Psoas muscle (tissue), 8 donors: ENCODE data around the gene ADRA1B. TPM values are rescaled to one million over a fixed set of nuclear protein-coding genes. Genes with fewer than 3 reads are reported as not detected.

Experiments used
- ATAC-seq, 4 donors: fragments of 200-7000 bp; cut with Tn5 transposase; one replicate each; pipeline ENCODE4 v1.9.1; 2020; ENCODE audit warnings: moderate library complexity in 3 of 4, mild to moderate bottlenecking in 2 of 4
- DNase-seq, 2 donors: peaks; one replicate each; pipeline ENCODE4 v3.0.0-alpha.2; 2020
- H3K27ac ChIP-seq: fragments of 200-600 bp; one replicate; pipeline ENCODE4 v1.8.0; 2022
- H3K27me3 ChIP-seq, 3 donors: fragments of 200-600 bp in 1 of 3; one replicate each; pipeline versions ENCODE4 v1.6.1 to v1.8.0; 2013 to 2022; ENCODE audit warnings: low read length in 2 of 3, mild to moderate bottlenecking in 2 of 3, moderate library complexity in 1 of 3; ENCODE audit not compliant: insufficient read depth in 3 of 3
- H3K36me3 ChIP-seq, 2 donors: fragments of 200-600 bp in 1 of 2; one replicate each; pipeline versions ENCODE4 v1.6.1 to v1.8.0; 2013 to 2022; ENCODE audit warnings: low read depth in 1 of 2, mild to moderate bottlenecking in 1 of 2, moderate library complexity in 1 of 2; ENCODE audit not compliant: insufficient read depth in 1 of 2
- H3K4me1 ChIP-seq: fragments of 200-600 bp; one replicate; pipeline ENCODE4 v1.8.0; 2022
- H3K4me3 ChIP-seq: fragments of 200-600 bp; one replicate; pipeline ENCODE4 v1.8.0; 2022; ENCODE audit warnings: mild to moderate bottlenecking
- H3K9me3 ChIP-seq: fragments of 200-600 bp; one replicate; pipeline ENCODE4 v1.8.0; 2022
- CTCF ChIP-seq: fragments of 200-600 bp; IDR thresholded peaks from one replicate; pipeline ENCODE4 v1.8.0; 2022; ENCODE audit warnings: antibody characterized with exemption
- WGBS, 3 donors: extraction: QIAGEN DNeasy Blood & Tissue Kit; methylation state at CpG; one replicate each; pipeline versions ENCODE4 v1.1.6 to v1.1.7; 2013; 5-methylcytosine and 5-hydroxymethylcytosine counted together
- intact Hi-C, 2 donors: fragments of 100-400 bp; cut with DNase I; formaldehyde crosslinking; loops; one replicate each; pipeline versions ENCODE4 v1.11.0 to v1.14.2; 2022
- polyA plus RNA-seq, 3 donors: library from polyadenylated mRNA; stranded (reverse); fragments of 200-250 nt; gene quantifications; one replicate each; pipeline ENCODE4 v1.2.3, GENCODE V29; 2013
- total RNA-seq, 4 donors: library from RNA; stranded (reverse); fragmentation: NEBNext Ultra II Directional in 2 of 4; extraction: Animal tissue kit (Norgen Biotek cat#: 25700) in 2 of 4; gene quantifications; one replicate each; pipeline versions ENCODE4 v1.2.1 to v1.2.4, GENCODE V29; 2021 to 2023
- donor health status: healthy with polysubstance abuse.
- donor health status: DM: no; HTN: no; CAD: no; lungs with moderate emphysema.
- donor health status: Bipolar disorder and iron deficiency.
- donor health status: healthy.
- donor health status: DM: yes; HTN: yes; CAD: no.
- donor health status: DM: no; HTN: no; CAD: no.
- donor health status: DM: no; HTN: no; CAD: no.
- donor health status: DM: yes; HTN: yes; CAD: no.

ADRA1B gene
- total and polyA plus RNA-seq, 7 donors: 0.06 to 1.3 (median 0.24) TPM; not detected in 1

GRCh38 chr5:159910207-159910842 lies 6.0 kb upstream of the ADRA1B start:
- WGBS, 3 donors: 77 to 86% (median 83%) methylated on average over 5 of the region's 5 CpGs
- Histone ChIP-seq H3K27me3 (no peaks in the 10 kb centered on the region), H3K27ac (no peak overlapping the region), H3K4me1 (no peaks in the 10 kb centered on the region), H3K4me3 (no peak overlapping the region), H3K9me3 (no peaks in the 10 kb centered on the region), H3K36me3 (no peaks in the 10 kb centered on the region)
- no peak for ATAC-seq
- TF ChIP-seq CTCF: no peak
- intact Hi-C loops: loop anchor here (10.0 kb wide), 3 partner anchors 136 to 466 kb away; no protein-coding TSS in a partner anchor
- DNase-seq: no peak

DNA sequence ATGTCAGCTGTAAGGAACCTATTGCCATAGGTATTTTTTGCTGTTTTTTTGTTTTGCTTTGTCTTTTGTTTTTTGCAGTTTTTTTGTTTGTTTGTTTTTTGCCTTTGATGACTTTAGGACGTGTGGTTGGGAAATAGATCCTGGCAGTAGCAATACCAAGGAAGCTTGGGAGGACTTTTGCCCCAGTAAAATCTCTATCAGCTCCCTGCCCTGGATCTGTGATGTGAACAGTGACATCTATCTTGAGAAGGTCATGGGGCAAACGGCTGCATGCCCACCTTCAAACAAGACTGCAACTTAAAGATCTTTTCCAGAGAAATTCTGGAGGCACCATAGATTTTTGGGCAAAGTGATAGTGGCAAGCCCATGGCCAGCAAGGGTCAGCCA lies 5.4 kb upstream of the ADRA1B start:
- Histone ChIP-seq H3K4me1 (no peaks in the 10 kb centered on the region), H3K9me3 (no peaks in the 10 kb centered on the region), H3K27ac (no peak overlapping the region), H3K4me3 (no peak overlapping the region), H3K27me3 (peaks cover 0 to 5% (median 0%) of the 10 kb centered on the region in 3 donors), H3K36me3 (no peaks in the 10 kb centered on the region)
- no peak for DNase-seq
- no peak for ATAC-seq
- intact Hi-C loops: loop anchor here (10.0 kb wide), 3 partner anchors 136 to 466 kb away; no protein-coding TSS in a partner anchor
- 66 to 74% (median 70%) methylated on average over 2 of the region's 2 CpGs for WGBS, 3 donors
- no peak for TF ChIP-seq CTCF

DNA sequence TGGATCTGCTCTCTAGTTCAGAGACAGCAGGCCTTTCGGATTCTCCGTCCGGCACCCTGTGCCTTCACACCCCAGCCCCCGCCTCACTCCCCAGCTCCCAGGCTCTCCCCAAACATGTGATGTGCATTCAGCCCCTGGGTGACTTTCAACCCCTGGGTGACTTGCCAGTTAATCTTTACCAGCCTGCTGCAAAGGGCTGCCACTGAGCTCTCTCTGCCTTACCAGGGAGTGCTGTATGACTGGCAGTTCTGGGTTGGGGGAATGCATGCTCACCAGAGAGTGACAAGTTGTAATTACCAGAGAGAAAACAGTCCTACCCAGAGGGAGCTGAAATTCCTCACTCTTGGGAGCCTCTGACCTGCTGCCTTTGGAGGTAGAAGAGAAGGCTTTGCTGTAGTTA lies 4.9 kb upstream of the ADRA1B start:
- 95 to 98% (median 98%) methylated on average over 4 of the region's 4 CpGs for WGBS, 3 donors
- no peak for TF ChIP-seq CTCF
- intact Hi-C loops: loop anchor here (10.0 kb wide), 3 partner anchors 137 to 467 kb away; no protein-coding TSS in a partner anchor
- ATAC-seq (no peak), DNase-seq (no peak)
- no peaks in the 10 kb centered on the region for H3K9me3 ChIP-seq
- peaks cover 0 to 9% (median 0%) of the 10 kb centered on the region in 3 donors for H3K27me3 ChIP-seq
- no peaks in the 10 kb centered on the region for H3K4me1 ChIP-seq
- no peaks in the 10 kb centered on the region for H3K36me3 ChIP-seq
- no peak overlapping the region for H3K4me3 ChIP-seq
- H3K27ac ChIP-seq: no peak overlapping the region

DNA sequence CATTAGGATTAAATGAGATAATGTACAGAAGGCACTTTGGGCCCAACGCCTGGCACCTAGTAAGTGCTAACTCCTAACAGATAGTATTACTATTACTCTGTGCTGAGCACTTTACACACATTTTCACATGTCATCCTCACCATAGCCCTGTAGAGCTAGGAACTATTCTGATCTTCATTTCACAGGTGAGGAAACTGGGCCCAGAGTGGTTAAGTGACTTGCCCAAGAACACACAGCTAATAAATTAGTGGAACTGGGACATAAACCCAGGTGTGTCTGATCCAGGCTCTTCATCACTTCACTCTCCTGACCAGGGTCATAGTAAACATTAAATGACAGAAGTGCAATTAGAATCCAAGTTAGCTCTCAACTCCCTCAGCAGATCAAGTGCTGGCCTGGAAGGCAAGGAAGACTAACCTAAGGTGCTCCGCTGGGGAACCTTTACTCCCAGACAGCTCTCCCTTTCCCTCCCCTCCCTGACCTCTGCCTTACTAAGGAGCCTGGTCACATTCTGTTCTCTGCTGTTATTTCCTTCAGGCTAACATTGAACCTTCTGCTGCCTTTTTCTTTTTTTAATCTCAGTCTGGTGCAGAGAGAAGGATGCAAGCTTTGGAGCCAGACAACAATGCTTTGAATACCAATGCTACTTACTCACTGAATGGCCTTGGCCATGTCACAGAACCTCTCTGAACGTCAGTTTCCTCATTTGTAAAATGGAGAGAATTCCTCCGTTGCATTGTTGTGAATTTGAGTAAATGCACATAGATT lies 4.1 kb upstream of the ADRA1B start:
- no peak for TF ChIP-seq CTCF
- Histone ChIP-seq H3K4me3 (no peak overlapping the region), H3K9me3 (no peaks in the 10 kb centered on the region), H3K27ac (no peak overlapping the region), H3K27me3 (peaks cover 0 to 18% (median 0%) of the 10 kb centered on the region in 3 donors), H3K36me3 (no peaks in the 10 kb centered on the region), H3K4me1 (peaks cover 3% of the 10 kb centered on the region)
- DNase-seq (no peak), ATAC-seq (peak in 3 of 4 donors; percentile 17 to 39 (median 20))
- intact Hi-C loops: loop anchor here (10.0 kb wide), 3 partner anchors 137 to 467 kb away; no protein-coding TSS in a partner anchor
- WGBS, 3 donors: 72 to 74% (median 73%) methylated on average over 4 of the region's 4 CpGs
